Tongue (tissue), 2 donors: ENCODE results near the gene MYLK4. TPM values are rescaled to one million over a fixed set of nuclear protein-coding genes. Genes with fewer than 3 reads are reported as not detected.

Experiments used
- DNase-seq: peaks from one replicate; pipeline ENCODE4 v3.0.0-alpha.2; 2015
- total RNA-seq: library from RNA; depleted of rRNA; stranded (reverse); fragments of >200 nt; gene quantifications from one replicate; pipeline ENCODE4 v1.2.3, GENCODE V29; 2014

The MYLK4 gene
- total RNA-seq, 1 donor from 2014 or later, result 14.9 TPM

DNA sequence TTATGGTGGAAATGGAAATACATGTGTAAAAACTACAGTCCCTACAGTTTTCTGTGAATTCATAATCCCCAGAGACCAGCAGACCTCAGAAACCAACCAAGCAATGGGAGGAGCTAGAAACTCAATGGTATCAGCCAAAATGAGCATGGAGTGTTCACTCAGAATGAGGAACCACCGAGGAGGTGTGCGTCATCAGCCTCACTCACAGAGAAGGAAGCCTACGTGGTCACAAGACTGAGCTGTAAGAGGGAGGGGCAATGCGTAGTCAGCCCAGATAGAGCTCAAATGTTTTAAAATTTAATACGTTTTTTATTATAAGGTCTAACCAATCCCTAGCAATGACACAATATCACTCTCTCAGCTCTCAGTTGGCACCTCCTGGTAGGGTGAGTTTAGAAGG lies 17.4 kb downstream of the MYLK4 start:
- peak; percentile 14 for DNase-seq

DNA sequence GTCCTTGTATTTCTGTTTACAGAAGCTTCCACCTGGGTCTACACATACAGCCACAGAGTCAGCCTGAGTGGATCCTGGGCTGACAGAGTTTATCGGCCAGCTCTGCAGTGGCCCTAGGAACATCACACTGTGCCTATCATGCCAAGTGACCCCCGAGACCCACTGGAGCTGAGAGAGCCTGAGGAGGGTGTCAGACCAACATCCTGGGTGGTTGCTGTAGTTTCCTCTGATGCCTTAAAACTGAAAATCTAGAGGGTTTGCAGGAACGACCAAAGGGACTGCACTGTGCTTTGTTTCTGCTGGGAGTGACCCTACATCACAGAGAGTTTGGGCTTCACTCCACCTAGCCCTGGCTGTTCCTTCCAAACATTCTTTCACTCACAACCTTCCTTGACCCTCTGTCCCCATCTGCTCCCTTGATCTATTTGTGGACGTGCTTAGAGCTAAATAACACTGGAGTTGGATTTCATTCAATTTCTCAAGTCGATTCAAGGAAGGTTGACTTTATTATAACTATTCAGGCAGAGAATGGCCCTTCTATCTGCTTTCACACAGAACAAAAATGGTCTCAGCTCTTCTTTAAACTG lies 18.1 kb downstream of the MYLK4 start:
- peak; percentile 20 for DNase-seq

DNA sequence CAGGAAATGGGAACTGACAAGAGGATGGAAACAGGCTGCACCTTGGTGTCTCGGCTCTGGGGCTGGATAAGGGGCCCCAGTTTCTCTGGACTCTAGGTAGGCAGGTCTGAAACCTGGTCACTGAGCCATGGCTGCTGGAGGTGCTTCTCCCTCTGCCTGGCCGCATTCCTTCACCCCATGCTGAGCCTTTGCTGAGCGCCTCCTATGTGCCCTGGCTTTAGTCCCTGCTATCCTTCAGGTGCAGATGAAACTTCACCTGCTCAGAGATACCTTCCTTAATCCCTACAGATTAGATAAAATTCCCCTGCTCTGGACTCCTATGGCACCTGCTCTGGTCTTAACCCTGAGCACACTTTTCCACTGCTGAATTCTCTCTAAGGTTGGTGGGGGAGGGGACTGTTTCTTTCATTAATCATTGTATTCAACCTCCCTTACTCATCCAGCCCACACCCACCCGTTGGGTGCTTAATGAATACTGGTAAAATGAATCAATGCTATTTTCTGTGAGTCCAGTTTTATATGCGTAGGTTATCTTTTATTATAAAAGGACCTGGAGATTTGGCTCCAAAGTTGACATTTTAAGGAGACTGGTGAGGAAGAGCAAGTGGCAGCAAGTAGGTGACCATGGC lies 19.3 kb downstream of the MYLK4 start:
- DNase-seq, result no peak

DNA sequence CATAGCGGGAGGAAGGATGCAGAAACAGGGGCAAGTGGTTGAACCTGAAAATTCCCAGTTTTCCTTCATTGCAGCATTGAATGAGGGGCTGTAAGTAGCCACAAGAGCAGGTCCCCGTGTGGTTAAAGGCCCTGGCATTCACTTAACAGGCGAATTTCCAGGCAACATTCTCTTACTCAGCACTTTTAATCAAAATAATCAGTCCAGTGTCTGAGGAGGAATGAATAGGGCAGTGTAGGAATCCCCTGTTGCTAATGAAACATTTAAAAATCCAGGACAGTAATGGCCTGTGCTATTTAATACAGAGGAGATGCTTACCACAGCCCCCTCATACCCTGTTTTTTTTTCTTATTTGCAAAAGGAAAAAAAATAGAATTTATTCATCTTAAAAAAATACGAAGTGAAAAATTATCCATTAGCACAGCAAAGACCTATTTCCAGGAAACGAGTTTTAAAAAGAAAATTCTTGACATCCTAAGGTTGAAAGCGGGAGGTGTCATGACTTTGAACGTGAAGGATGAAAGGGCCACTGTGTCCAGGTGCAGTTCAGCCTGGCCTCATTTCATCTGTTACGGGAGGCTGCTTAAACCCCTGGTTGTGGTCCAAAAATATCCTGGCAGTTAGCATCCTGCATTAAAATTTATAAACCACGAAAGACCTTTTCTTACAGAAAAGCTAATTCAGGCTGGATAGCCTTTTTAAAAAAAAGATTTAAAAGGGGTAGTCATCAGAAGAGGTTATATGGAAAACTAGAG lies 20.2 kb downstream of the MYLK4 start:
- peak; percentile 59 for DNase-seq

DNA sequence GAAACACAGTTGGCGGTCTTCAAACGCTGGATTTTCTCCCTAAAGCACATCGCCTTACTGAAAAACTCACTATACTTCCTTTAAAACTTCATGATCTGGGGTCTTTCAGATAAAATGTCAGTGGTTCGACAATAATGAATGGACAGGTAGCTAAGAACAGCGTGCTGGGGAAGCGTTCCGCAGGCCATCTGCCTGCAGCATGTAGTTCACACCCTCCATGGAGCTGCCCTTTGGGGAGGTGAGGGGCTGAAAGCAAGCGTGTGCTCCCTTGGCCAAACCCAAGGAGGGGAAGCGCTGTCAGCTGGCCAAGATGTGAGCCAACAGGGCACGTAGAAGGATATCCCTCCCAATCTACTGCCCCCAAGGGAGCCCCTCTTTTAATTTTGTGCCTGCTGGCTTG lies 20.8 kb downstream of the MYLK4 start:
- no peak for DNase-seq

DNA sequence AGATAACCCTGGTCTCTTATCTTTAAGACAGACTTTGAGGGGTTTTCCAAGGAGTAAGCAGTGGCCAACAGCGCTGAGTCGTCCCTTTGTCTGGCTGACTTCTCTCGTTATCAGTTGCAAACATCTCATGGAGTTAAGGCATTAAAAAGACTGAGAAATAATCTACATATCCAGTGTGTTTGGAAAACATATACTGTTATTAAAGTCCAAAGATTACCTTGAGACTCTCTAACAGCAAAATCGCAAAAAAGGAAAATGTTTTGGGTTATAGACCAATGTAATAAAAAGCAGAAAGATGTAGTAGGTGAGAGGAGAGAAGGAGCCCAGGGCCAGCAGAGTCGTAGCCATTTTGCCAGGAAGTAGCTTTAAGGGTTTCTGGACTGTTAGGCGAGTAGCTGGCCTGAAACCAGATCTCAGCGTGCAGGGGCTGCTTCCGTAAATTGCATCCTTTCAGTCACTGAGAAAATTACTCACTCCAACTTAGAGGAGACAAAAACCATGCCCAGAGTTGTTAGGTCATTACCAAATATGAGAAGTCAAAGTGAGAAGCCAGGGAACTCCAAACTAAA lies 24.6 kb downstream of the MYLK4 start:
- DNase-seq, result peak; percentile 17

DNA sequence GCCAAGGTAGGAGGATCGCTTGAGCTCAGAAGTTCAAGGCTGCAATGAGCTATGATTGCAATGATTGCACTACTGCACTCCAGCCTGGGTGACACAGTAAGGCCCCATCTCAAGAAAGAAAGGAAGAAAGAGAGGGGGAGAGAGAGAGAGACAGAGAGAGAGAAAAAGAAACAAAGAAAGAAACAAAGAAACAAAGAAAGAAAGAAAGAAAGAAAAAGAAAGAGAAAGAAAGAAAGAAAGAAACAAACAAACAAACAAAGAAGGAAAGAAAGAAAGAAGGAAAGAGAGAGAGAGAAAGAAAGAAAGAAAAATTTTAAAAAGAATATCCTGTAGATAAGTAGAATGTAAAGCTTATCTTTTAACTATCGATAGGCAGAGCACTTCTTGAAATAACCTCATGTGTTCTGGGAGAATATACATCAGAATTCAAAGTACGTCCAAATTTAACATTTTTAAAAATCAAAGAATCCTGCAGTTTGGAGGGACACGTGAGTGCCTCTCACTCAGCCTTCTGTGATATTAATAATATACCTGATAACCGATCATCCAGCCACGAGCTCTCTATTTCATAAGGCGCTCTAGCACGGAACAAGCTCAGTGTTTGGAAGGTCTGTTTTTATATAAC lies 25.2 kb downstream of the MYLK4 start:
- no peak for DNase-seq

DNA sequence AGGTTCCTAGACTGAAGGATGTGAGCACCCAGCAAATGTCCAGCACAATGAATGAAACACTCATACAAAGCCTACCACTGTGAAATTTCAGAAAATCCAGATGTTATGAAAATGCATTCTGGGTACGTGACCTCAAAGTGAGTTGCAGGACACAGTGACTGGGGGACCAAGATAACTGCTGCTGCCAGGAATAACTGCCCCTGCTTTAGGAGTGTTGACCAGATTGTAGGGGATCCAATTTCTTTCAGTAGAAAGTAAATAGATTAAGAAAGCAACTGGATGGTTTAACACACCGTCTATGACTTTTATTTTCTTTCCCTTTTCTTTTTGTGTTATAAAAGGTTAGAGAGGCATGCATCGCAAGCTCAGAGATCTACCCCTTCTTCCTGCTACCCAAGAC lies 29.5 kb downstream of the MYLK4 start:
- DNase-seq, result no peak

DNA sequence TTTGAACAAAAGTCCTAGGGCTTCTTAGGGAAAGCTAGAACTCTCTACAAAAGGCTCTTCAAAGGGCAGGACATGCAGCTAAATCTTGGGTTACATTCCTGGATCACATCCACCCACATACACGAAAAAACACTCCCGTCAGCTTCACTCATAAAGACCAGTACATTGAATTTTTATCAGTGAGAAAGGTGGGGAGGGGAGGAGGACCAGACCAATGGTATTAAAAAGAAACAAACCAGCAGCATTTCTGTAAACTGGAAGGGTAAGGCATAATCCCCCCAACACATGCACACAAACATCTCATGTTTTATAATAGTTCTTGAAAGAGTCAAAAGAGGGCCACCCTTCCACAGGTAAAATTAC lies 31.6 kb downstream of the MYLK4 start:
- no peak for DNase-seq

DNA sequence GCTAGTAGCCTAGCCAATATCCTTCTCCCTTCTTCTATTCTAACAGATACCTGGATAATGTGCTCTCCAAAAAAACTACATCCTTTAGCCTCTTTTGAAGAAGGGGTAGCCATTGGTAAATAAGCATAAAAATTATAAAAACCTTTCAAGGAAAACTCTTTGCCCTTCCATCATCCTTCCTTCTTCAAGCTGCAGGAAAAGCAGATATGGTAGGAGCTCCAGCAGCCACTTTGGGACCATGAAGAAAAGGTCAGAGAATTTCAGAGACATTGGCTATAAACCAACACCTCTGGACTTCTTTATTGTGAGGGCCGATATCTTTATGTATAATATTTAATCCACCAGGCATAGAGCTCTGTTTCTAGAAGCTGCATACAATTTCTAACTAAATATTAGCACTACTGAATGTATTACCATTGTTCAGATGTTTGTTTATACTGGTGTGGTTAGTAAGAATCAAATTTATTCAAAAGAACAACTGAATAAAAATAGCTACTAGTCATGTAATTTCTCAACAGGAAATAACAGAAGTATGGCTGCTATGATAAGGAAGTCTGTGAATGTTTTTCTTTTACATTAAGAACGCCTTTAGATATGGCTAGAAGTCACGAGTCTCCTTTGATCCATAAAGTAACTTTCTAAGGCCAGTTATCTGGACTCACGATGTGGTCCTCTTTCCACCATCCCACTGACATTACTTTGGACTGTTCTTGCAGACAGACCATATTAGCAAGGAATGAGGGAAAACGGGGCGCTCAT lies 32.2 kb downstream of the MYLK4 start:
- DNase-seq, result no peak

DNA sequence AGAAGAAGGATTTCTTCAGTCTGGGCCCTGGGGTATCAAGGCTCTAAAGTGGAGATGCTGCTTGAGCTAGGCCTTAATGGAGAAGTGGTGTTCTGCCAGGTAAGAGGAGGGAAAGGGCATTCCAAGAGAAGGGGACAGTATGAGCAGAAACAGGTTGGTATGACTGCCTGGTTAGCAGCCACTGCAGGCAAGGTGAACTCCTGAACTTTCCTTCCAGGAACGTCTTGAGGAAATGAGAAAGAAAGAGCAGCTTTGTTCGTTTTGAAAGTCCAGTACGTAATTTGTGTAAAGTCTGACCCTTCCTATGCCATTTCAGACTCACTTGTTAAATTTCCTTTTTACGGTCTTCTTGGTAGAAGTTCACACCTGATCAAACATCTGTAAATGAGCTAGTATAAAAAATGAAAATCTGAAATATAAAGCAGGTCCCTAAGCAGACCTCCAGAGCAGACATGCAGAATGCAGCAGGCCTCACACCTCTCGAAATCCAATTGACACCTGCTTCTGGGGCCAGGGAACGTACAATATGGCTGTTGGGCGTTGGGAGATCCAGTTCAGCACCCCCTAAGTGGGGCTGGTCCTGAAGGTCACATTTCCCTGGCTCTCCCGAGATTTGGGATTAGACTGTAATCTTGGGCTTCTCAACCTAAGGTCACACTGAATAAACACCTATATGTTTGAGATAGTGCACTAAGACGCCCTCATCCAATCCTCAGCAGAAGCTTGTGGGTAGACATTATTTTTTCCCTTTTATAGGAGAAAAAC lies 33.6 kb downstream of the MYLK4 start:
- DNase-seq, result no peak

DNA sequence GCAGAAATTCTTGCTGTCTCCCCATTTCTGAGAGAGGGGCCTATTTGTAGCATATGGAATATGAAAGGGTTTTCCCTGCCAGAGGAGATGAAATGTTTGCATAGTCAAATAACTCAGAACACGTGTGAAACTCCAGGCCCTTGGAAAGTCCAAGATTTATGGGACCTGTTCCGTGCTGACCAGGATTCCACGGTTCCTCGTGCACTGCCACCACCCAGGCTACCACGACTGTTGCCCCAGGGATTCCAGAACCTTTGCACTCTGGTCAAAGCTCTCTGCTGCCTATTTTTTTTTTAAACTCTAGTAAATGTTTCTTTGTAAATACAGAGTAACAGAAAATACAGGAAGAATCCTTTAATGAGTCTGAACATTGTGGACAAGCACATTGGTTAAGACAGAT lies 35.0 kb downstream of the MYLK4 start:
- no peak for DNase-seq

DNA sequence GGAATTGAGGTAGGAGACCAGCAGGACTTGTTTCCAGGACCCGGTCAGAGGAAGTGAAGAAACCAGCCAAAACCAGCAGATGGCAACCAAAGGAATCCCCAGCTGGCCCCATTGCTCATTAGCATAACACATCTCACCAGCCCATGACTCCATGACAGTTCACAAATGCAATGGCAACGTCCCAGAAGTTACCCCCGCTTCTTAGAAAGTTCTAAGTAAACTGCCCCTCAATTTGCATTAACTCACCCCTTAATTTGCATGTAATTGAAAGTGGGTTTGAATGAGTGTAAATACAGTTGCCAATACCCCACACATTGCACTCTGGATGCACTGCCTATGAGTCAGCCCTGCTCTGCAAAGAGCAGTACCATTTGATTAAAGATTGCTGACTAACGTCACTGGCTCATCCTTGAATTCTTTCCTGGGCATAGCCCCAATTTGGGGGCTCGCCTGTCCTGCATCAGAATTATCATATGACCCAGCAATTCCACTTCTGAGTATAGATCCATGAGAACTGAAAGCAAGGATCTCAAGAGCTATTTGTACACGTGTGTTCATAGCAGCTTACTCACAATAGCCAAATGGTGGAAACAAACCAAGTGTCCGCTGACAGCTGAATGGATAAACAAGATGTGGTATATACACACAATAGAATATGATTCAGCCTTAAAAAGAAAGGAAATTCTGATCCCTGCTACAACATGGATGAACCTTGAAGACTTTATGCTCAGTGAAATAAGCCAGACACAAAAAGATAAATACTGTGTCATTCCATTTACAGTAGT lies 36.4 kb downstream of the MYLK4 start:
- DNase-seq, result peak; percentile 27

DNA sequence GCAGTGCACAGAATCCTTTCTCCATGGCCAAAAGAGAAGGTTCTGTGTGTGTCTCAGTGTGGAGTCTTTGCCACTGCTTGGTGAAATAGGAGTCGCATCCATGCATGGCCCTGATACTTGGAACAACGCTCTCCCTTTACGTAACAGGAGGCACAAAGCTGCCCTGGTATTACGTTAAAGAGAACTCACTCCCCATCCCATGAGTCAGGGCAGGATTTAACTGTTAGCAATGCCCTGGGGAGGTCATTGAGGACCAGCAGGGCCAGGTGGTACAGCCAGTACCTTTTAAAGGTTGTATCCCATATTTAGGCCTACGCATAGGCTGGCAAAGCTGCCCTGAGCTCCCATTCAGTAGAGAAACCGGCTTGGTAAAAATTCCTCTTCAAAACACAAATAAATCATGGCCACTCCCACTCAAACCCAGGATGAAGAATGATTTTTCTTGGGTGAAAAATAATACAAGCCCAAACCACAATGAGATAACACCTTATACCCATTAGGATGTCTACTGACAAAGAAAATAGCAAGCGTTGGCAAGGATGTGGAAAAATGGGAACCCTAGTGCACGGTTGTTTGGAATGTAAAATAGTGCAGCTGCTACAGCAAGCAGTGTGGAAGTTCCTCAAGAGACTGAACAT lies 37.1 kb downstream of the MYLK4 start:
- DNase-seq, result no peak

DNA sequence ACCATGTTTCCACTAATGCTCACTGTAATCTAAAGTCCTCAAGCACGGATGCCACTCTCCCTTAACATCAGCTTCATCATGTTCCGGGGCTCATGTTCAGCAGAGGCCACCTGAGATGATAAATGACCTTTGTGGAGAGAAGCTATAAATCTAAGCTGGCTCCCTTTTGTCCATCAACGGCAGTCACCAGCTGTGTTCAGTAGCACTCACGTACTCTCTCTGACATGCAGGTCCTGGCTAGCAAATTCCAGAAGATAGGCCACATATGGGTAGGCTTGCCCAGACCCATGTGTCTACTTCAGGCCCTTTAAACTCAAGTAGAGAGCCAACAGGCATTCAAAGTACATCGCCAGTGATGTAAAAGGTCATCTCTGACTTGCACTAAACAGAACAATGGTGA lies 38.6 kb downstream of the MYLK4 start:
- no peak for DNase-seq

DNA sequence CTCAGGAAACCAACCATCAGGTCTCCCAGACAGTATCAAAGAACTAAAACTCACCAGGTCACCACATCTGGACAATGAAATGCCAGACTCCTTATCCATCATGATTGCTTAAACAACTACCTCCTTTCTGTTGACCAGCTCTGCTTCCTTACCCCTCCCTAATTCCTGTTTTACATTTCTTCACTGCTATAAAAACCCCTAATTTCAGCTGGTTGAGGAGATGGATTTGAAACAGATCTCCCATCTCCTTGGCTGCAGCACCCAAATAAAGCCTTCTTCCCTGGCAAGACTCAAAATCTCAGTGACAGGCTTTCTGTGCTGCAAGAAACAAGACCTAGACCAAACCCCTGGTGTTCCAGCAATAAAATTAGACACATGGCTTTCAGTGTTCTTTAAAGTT lies 40.3 kb downstream of the MYLK4 start:
- no peak for DNase-seq

DNA sequence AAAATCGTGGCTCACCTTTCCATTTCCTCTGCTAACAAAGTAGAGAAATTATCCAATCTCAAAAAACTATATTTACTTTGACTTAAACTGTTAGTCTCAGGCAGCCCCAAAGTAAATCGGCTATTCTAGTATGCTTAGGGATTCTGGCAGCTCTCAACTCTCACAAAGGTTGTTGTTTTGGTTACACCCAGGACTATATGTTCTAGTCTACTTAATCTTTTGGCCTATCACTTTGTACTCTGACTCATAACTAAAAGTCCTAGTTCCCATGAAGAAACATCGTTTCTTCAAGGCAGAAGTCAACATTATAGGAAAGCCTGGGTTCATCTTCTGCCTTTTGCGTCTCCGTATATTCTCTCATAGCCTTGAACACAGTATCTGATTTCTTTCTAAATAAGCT lies 42.3 kb downstream of the MYLK4 start:
- DNase-seq, result no peak

DNA sequence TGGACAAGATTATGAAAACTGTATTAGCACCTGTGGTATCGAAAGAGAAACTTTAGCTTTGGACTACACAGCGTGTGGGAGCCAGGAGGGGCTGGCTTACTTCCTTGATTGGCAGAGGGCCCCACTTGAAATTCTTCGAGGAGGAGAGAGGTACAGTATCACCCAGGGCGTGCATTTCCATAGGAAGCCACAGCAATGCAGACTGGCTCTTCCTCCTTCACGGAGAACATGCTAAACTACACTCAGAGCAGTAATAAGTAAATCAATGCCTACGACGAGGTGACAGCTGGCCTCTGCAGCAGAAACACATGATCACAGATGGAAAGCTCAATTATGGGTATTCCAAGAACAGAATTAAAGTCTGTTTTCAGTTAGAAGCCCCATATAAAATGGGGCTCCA lies 44.2 kb downstream of the MYLK4 start:
- DNase-seq, result no peak

DNA sequence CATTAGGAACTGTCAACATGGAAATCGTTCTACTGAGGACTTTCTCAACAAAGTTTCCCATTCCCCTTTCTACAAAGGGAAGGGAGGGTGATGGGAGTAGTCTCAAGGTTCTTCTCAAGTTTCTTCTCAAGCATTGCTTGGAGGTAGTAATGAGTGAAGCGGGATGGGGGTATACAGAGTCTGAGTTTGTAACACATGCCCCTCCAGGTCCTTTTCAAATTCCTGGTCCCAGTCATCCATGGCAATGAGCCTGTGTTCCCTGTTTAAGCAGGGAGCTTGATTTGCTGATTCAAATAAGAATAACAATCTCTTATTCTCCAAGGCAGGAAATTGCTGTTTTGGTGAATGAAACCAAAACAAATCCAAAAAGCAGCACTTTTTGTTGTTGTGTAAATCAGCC lies 45.5 kb downstream of the MYLK4 start:
- no peak for DNase-seq

DNA sequence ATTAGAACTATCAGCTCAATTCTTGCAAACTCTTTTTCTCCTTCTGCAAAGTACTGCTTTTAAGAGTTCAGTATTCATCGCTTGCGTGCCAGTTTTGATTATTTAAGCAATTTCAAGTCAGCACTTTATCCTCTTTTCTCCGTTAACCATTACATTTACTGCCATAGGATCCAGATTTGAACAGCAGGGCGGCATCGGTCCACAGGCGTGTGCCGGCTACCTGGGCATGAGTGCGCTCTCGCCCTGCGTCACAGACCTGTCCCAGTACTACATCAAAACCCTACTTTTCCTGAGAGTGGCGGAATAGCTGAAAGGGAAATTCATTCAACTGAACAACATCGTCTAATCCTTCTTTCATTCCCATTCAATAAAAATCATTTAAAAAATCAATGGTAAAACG lies 53.4 kb downstream of the MYLK4 start:
- DNase-seq, result no peak
